CD4-positive, alpha-beta T cell treated with Interferon gamma for 1 hour (primary cell): ENCODE measurements around the gene CACNG4.
"Not testable (repeated sequence)": the region's sequence is repeated elsewhere in the genome, so short reads cannot be mapped to it uniquely, and the experiment has no call there.

Experiments used
- DNase-seq: peaks from one replicate; pipeline ENCODE4 v3.0.0-alpha.2; 2020

Gene CACNG4

GRCh38 chr17:66964930-66965800 is 658 bp downstream of the CACNG4 start:
- no peak for DNase-seq

GRCh38 chr17:66965801-66966262 is 1.3 kb downstream of the CACNG4 start:
- no peak for DNase-seq

- no peak for DNase-seq
These were observed 1.8 kb downstream of the CACNG4 start for GRCh38 chr17:66966298-66966697.

GRCh38 chr17:66966704-66967418 is 2.4 kb downstream of the CACNG4 start:
- DNase-seq = no peak

- DNase-seq = no peak
These were observed 3.5 kb downstream of the CACNG4 start for GRCh38 chr17:66967837-66968543.

- no peak for DNase-seq
These were observed 4.4 kb downstream of the CACNG4 start for GRCh38 chr17:66968916-66969315.

GRCh38 chr17:66970140-66970539 is 5.6 kb downstream of the CACNG4 start:
- no peak for DNase-seq

- no peak for DNase-seq
These were observed 6.3 kb downstream of the CACNG4 start for GRCh38 chr17:66970797-66971196.

GRCh38 chr17:66971264-66971663 is 6.8 kb downstream of the CACNG4 start:
- no peak for DNase-seq

GRCh38 chr17:66971730-66972441 is 7.4 kb downstream of the CACNG4 start:
- no peak for DNase-seq

- DNase-seq = not testable (repeated sequence)
These were observed 7.9 kb downstream of the CACNG4 start for GRCh38 chr17:66972442-66972830.

GRCh38 chr17:66975188-66975587 is 10.7 kb downstream of the CACNG4 start:
- no peak for DNase-seq

GRCh38 chr17:66975614-66976378 is 11.3 kb downstream of the CACNG4 start:
- DNase-seq = no peak

GRCh38 chr17:66976379-66976663 is 11.8 kb downstream of the CACNG4 start:
- DNase-seq = no peak

GRCh38 chr17:66976781-66977201 is 12.3 kb downstream of the CACNG4 start:
- DNase-seq = no peak

GRCh38 chr17:66978514-66979061 is 14.1 kb downstream of the CACNG4 start:
- no peak for DNase-seq

- DNase-seq = no peak
These were observed 16.4 kb downstream of the CACNG4 start for GRCh38 chr17:66980896-66981295.

GRCh38 chr17:66981983-66982508 is 17.5 kb downstream of the CACNG4 start:
- DNase-seq = no peak

GRCh38 chr17:66983414-66984021 is 19.0 kb downstream of the CACNG4 start:
- DNase-seq = no peak

GRCh38 chr17:66984730-66985129 is 20.2 kb downstream of the CACNG4 start:
- DNase-seq = no peak
